ENCODE data around the gene PER2. TPM values are rescaled to one million over a fixed set of nuclear protein-coding genes. Genes with fewer than 3 reads are reported as not detected.
"Not testable (repeated sequence)": the region's sequence is repeated elsewhere in the genome, so short reads cannot be mapped to it uniquely, and the experiment has no call there.

The PER2 gene
- total and polyA plus RNA-seq, 12 donors, result 1.4 to 19.0 (median 7.1) TPM

DNA sequence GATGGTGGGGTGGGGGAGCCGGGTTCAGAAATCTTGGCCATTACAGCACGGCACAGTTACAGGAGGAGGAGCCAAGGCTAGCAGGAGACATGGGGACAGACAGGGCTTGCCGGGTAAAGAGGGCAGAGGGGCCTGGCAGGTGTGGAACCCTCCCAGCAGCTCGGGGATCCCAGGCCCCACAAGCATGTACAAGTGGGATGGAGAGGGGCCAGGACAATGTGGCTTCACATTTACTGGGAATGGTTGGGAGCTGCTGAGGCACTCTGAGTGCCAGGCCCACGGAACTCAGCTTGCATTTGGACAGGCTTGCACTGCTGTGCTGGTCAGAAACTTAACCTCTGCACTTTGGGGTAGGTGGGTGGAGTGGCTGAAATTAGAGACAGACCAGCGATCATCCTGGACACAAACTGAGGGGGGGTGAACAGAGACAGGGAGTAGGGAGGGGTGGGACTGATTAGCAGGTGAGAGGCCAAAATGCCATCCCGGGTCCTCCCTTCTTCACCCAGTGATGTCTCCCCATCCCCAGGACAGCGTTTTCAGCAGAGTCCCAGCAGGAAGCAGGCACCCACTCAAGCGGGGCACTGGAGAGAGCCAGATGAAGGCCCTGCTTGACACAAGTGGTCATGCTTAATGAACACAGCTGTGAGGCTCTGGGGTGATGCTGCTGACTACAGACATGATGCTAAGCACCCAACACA lies 9.6 kb downstream of the PER2 start:
- no peak overlapping the region for H3K27ac ChIP-seq
- ATAC-seq, result peak in 4 of 8 donors; percentile 12 to 31 (median 21)
- intact Hi-C loops (cut with DNase I), result no loop called here

DNA sequence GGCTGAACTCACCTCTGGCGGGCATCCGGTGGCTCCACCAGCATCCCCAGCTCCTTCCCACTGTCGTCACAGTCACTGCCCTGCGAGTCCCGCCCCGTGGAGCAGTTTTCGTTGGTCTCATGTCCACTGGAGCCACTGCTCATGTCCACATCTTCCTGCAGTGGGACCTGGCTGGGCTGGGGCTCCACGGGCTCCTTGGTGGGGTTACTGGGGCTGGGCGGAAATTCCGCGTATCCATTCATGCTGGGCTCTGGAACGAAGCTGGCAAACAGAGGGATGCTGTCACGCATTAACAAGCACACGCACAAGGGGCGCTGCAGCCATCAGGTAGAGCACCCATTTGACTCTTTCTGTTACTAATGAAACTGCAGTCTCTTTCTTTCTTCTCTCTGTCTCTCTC lies 10.7 kb downstream of the PER2 start:
- H3K4me1 ChIP-seq, result peaks cover 0 to 31% (median 7%) of the 10 kb centered on the region in 9 donors
- peaks cover 0 to 52% (median 32%) of the 10 kb centered on the region in 9 donors for H3K36me3 ChIP-seq
- DNase-seq, result no peak
- ATAC-seq, result no peak
- no peak overlapping the region for H3K4me3 ChIP-seq
- no peak overlapping the region for H3K27ac ChIP-seq
- H3K9me3 ChIP-seq, result no peaks in the 10 kb centered on the region
- intact Hi-C loops (cut with DNase I), result no loop called here
- TF ChIP-seq, protein P1, sequence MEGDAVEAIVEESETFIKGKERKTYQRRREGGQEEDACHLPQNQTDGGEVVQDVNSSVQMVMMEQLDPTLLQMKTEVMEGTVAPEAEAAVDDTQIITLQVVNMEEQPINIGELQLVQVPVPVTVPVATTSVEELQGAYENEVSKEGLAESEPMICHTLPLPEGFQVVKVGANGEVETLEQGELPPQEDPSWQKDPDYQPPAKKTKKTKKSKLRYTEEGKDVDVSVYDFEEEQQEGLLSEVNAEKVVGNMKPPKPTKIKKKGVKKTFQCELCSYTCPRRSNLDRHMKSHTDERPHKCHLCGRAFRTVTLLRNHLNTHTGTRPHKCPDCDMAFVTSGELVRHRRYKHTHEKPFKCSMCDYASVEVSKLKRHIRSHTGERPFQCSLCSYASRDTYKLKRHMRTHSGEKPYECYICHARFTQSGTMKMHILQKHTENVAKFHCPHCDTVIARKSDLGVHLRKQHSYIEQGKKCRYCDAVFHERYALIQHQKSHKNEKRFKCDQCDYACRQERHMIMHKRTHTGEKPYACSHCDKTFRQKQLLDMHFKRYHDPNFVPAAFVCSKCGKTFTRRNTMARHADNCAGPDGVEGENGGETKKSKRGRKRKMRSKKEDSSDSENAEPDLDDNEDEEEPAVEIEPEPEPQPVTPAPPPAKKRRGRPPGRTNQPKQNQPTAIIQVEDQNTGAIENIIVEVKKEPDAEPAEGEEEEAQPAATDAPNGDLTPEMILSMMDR (IDR thresholded peaks at IDR 0.05), result no peak
- WGBS, 2 donors, result 89 to 92% methylated on average over 15 of the region's 15 CpGs
- H3K27me3 ChIP-seq, result no peaks in the 10 kb centered on the region

More for the DNA sequence above, 9.6 kb downstream of the PER2 start:
- H3K9me3 ChIP-seq, result no peaks in the 10 kb centered on the region
- peaks cover 0 to 43% (median 27%) of the 10 kb centered on the region in 9 donors for H3K36me3 ChIP-seq
- H3K4me1 ChIP-seq, result peaks cover 0 to 42% (median 17%) of the 10 kb centered on the region in 9 donors
- no peak overlapping the region for H3K4me3 ChIP-seq
- DNase-seq, result no peak
- H3K27me3 ChIP-seq, result no peaks in the 10 kb centered on the region
- WGBS, 2 donors, result 61 to 67% methylated on average over 9 of the region's 9 CpGs
- TF ChIP-seq, protein P1 (IDR thresholded peaks at IDR 0.05), result no peak

DNA sequence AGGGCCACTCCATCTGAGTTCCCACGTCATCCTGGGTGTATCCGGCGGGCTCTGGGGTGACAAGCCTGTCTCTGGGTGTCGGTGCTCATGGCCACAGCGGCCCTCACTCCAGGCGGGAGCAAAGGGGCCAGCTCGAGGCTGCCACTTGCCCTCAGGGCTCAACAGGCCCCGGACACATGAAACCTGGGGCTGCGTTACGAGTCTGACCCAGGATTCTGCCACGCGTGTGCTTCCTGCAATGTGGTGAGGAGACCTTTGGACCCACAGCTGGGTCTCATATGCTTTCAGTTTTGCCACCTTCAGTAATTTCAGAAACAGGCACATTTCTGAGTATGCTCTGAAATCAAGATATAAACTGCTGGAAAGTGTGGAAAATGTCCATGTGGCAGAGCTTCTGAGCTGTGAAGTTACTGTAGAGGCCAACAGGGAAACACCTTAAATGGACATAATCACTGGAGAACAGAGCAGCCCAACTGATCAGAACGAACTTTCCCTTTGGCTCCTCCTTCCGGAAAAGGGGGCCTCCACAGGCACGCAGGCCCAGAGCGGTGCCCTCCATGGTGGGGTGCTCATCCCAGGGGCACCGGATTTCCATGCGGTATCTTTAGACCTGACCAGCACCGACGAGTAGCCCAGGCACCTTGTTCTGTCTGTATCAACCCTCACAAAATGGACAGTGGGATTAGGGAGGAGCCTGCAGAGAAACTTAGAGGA lies 14.1 kb downstream of the PER2 start:
- H3K4me3 ChIP-seq, result no peak overlapping the region
- 95 to 97% methylated on average over 20 of the region's 20 CpGs for WGBS, 2 donors
- H3K36me3 ChIP-seq, result peaks cover 0 to 85% (median 64%) of the 10 kb centered on the region in 9 donors
- H3K27ac ChIP-seq, result peak overlapping the region in 1 of 10 donors; percentile 49
- intact Hi-C loops (cut with DNase I), result no loop called here
- ATAC-seq, result no peak
- H3K27me3 ChIP-seq, result no peaks in the 10 kb centered on the region
- no peaks in the 10 kb centered on the region for H3K9me3 ChIP-seq
- H3K4me1 ChIP-seq, result peaks cover 0 to 14% (median 4%) of the 10 kb centered on the region in 9 donors
- DNase-seq, result no peak
- TF ChIP-seq, protein P1 (IDR thresholded peaks at IDR 0.05), result no peak

DNA sequence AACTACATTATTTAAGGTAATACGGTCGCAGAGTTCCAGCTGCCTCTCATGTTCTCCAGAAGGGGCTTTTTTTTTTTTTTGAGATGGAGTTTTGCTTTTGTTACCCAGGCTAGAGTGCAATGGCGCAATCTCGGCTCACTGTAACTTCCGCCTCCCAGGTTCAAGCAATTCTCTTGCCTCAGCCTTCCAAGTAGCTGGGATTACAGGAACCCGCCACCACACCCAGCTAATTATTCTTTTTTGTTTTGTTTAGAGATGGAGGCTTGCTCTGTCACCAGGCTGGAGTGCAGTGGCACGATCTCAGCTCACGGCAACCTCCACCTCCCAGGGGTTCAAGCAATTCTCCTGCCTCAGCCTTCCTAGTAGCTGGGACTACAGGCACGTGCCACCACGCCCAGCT lies 15.0 kb downstream of the PER2 start:
- DNase-seq; H3K27me3 ChIP-seq; ATAC-seq; H3K4me3 ChIP-seq; H3K9me3 ChIP-seq; H3K4me1 ChIP-seq; intact Hi-C loops (cut with DNase I): not testable (repeated sequence)
- 90 to 97% methylated on average over 10 of the region's 10 CpGs for WGBS, 2 donors
- H3K36me3 ChIP-seq, result peaks cover 0 to 92% (median 71%) of the 10 kb centered on the region in 9 donors
- peak overlapping the region in 1 of 10 donors; percentile 49 for H3K27ac ChIP-seq
